HepG2 (cell line): Measurements from ENCODE around the gene ALS2. TPM values are rescaled to one million over a fixed set of nuclear protein-coding genes. Genes with fewer than 3 reads are reported as not detected.
A peak's percentile ranks its signal among the peaks of the same experiment; 100 is the strongest.

Source experiments
- ATAC-seq: fragments of 200-7000 bp; cut with Tn5 transposase; 3 replicates; pipeline ENCODE4 v1.9.1; 2020; ENCODE audit warnings: mild to moderate bottlenecking, moderate library complexity
- BruUV-seq: library from RNA; stranded (reverse); fragments of 400-500 nt; replicated peaks from 2 replicates; lab custom pipeline; 2021; lab: Mats Ljungman, UMichigan
- CTCF ChIA-PET: fragments of 300-600 bp; formaldehyde crosslinking; extraction: SDS; loops from one replicate; lab custom pipeline; 2021; ENCODE audit warnings: low total read pairs, inconsistent platforms, low intra/inter-chr PET ratio; lab: Yijun Ruan, JAX
- POLR2A ChIA-PET: fragments of 350-600 bp; sonication (Branson Sonifier 250); formaldehyde crosslinking; loops from one replicate; lab custom pipeline; 2020; ENCODE audit warnings: antibody characterized with exemption, inconsistent platforms; lab: Yijun Ruan, JAX
- DNase-seq: peaks from one replicate; pipeline ENCODE4 v3.0.0-alpha.2; 2015; ENCODE audit warnings: low spot score
- FAIRE-seq: peaks from 3 replicates; lab custom pipeline; 2011; peaks lifted over from hg19 to GRCh38; lab: Jason Lieb, UNC
- H2AFZ ChIP-seq: one replicate; pipeline ENCODE4 v1.6.1; 2011; ENCODE audit warnings: low read length, inconsistent platforms
- H3K27ac ChIP-seq: fragments of 300-600 bp; 3 replicates; pipeline ENCODE4 v1.8.0; 2011; ENCODE audit warnings: mixed run types, mild to moderate bottlenecking, mixed read lengths, low read length, inconsistent platforms; ENCODE audit not compliant: insufficient read depth; ENCODE audit errors: extremely low read length
- H3K27me3 ChIP-seq, 2 experiments: fragments of 200-600 bp in 1 of 2; 2 replicates in 1 of 2; 3 replicates in 1 of 2; pipeline versions ENCODE4 v1.6.0 to v1.8.0; 2011; ENCODE audit warnings: low read length in 2 of 2, mild to moderate bottlenecking in 2 of 2, moderate library complexity in 2 of 2, inconsistent platforms in 1 of 2; ENCODE audit not compliant: insufficient read depth in 2 of 2, control insufficient read depth in 1 of 2
- H3K36me3 ChIP-seq, 2 experiments: fragments of 200-600 bp in 1 of 2; replicated peaks in 1 of 2; 2 replicates in 1 of 2; 3 replicates in 1 of 2; pipeline versions ENCODE4 v1.5.1 to v1.8.0; 2011; ENCODE audit warnings: low read length in 2 of 2, inconsistent platforms in 1 of 2; ENCODE audit not compliant: insufficient read depth in 2 of 2, control insufficient read depth in 1 of 2
- H3K4me1 ChIP-seq: 2 replicates; pipeline ENCODE4 v1.5.1; 2012; ENCODE audit warnings: low read length, inconsistent platforms; ENCODE audit not compliant: insufficient read depth
- H3K4me2 ChIP-seq: 2 replicates; pipeline ENCODE4 v1.6.0; 2011; ENCODE audit warnings: low read depth, low read length, inconsistent platforms
- H3K4me3 ChIP-seq, 3 experiments: fragments of 200-600 bp in 1 of 3; sonication (generic), shearing (Covaris generic) in 1 of 3; replicated peaks in 1 of 3; 2 replicates each; pipeline ENCODE4 v1.5.1; 2011 to 2016; ENCODE audit warnings: low read length in 3 of 3, inconsistent platforms in 2 of 3, low read depth in 2 of 3, mild to moderate bottlenecking in 2 of 3, control low read depth in 1 of 3, mixed read lengths in 1 of 3; ENCODE audit not compliant: insufficient read depth in 1 of 3
- H3K79me2 ChIP-seq: one replicate; pipeline ENCODE4 v1.6.1; 2011; ENCODE audit warnings: low read length, inconsistent platforms; ENCODE audit not compliant: insufficient read depth
- H3K9ac ChIP-seq: 2 replicates; pipeline ENCODE4 v1.6.0; 2011; ENCODE audit warnings: mild to moderate bottlenecking, low read depth, low read length, inconsistent platforms; ENCODE audit not compliant: insufficient read depth
- H3K9me3 ChIP-seq: 2 replicates; pipeline ENCODE4 v1.5.1; 2012; ENCODE audit warnings: mild to moderate bottlenecking, low read length
- H4K20me1 ChIP-seq: 2 replicates; pipeline ENCODE4 v1.6.0; 2011; ENCODE audit warnings: inconsistent platforms, mild to moderate bottlenecking, low read length, moderate library complexity; ENCODE audit not compliant: insufficient read depth
- ATRX ChIP-seq: sonication (generic); formaldehyde crosslinking; IDR thresholded peaks from 2 replicates; pipeline ENCODE4 v1.4.0; 2020; ENCODE audit warnings: missing genetic modification reagents, borderline replicate concordance
- HNF1B ChIP-seq: sonication (generic); formaldehyde crosslinking; IDR thresholded peaks from 2 replicates; pipeline ENCODE4 v1.5.1; 2020; ENCODE audit warnings: mild to moderate bottlenecking, moderate library complexity, missing genetic modification reagents
- MXD3 ChIP-seq: IDR thresholded peaks from 2 replicates; pipeline ENCODE4 v1.6.1; 2016; ENCODE audit warnings: mild to moderate bottlenecking, missing biosample characterization, missing genetic modification reagents
- RFX1 ChIP-seq: fragments of 450-650 bp; IDR thresholded peaks from 2 replicates; pipeline ENCODE4 v1.6.1; 2017
- ZBTB25 ChIP-seq: IDR thresholded peaks from 2 replicates; pipeline ENCODE4 v1.6.1; 2018; ENCODE audit warnings: missing genetic modification reagents
- ZNF703 ChIP-seq: sonication (generic); formaldehyde crosslinking; IDR thresholded peaks from 2 replicates; pipeline ENCODE4 v1.5.1; 2020; ENCODE audit warnings: missing genetic modification reagents, mild to moderate bottlenecking, moderate library complexity, borderline replicate concordance
- WGBS: methylation state at CpG from one replicate; pipeline ENCODE4 v1.1.6; 2017; ENCODE audit warnings: low lambda C conversion rate; 5-methylcytosine and 5-hydroxymethylcytosine counted together
- in situ Hi-C: cut with HindIII; loops from 2 replicates; pipeline ENCODE4 v1.10.0; 2017; ENCODE audit warnings: low pct_unique_long_range_greater_than_20kb; ENCODE audit not compliant: extremely low pct_ligation_motif_present
- intact Hi-C: fragments of 100-400 bp; cut with micrococcal nuclease; formaldehyde crosslinking; loops from one replicate; pipeline ENCODE4 v1.10.0; 2022; ENCODE audit not compliant: unreplicated experiment
- polyA plus RNA-seq, 8 experiments: library from polyadenylated mRNA; depleted of rRNA in 3 of 8; stranded (reverse) in 7 of 8; unstranded in 1 of 8; fragments of >200 nt; fragmentation: Illumina TruSeq in 4 of 8; extraction: Trizol in 4 of 8; gene quantifications; 2 replicates each; pipeline versions ENCODE4 v1.2.1 to v1.2.3, GENCODE V29; 2011 to 2016; ENCODE audit warnings: low read depth in 4 of 8, missing spikeins in 1 of 8, mixed read lengths in 1 of 8; ENCODE audit not compliant: insufficient read depth in 1 of 8
- total RNA-seq, 5 experiments: library from RNA; depleted of rRNA; stranded (reverse); fragments of >200 nt; fragmentation: Illumina TruSeq; extraction: Trizol; gene quantifications; 2 replicates each; pipeline ENCODE4 v1.2.3, GENCODE V29; 2016; ENCODE audit warnings: low read depth in 1 of 5
- TF ChIP-seq, protein P1 (sequence below): sonication (generic); formaldehyde crosslinking; IDR thresholded peaks from 2 replicates; pipeline ENCODE4 v1.4.0; 2020; ENCODE audit warnings: mild to moderate bottlenecking, missing genetic modification reagents, borderline replicate concordance

The ALS2 gene
- total and polyA plus RNA-seq, 2 of the 13 experiments (the other 11 are each of a cell fraction or from before 2014, with no cell fraction given) = 12.7 to 19.3 TPM

DNA sequence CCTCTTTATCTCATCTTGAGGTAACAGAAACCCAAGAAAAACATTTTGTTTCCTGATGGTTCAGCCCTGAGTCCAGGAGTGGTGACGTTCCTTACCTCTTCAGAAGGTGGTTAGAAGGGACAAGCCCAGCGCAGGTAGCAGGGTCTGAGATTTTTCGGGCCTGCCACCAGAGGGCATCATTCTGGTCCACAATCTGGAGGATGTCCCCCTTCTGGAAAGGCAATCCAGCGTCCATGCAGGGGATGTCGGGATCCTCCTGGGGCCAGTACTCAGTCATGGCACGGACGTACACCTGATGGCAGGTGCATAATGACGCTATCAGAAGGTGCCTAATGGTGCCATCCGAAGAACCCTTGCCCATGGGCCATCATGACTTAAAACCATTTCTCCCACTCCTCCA is 100.0 kb downstream of the ALS2 start (continued):
- TF ChIP-seq MXD3 (CRISPR knock-in tag) (no peak), RFX1 (no peak), HNF1B (CRISPR knock-in tag) (no peak), ZBTB25 (CRISPR knock-in tag) (no peak), ZNF703 (CRISPR knock-in tag) (no peak)
- TF ChIP-seq, protein P1, sequence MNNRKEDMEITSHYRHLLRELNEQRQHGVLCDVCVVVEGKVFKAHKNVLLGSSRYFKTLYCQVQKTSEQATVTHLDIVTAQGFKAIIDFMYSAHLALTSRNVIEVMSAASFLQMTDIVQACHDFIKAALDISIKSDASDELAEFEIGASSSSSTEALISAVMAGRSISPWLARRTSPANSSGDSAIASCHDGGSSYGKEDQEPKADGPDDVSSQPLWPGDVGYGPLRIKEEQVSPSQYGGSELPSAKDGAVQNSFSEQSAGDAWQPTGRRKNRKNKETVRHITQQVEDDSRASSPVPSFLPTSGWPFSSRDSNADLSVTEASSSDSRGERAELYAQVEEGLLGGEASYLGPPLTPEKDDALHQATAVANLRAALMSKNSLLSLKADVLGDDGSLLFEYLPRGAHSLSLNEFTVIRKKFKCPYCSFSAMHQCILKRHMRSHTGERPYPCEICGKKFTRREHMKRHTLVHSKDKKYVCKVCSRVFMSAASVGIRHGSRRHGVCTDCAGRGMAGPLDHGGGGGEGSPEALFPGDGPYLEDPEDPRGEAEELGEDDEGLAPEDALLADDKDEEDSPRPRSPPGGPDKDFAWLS (CRISPR knock-in tag) = 0 out of 2 replicates have a peak, but pooled peaks have one; percentile 52

DNA sequence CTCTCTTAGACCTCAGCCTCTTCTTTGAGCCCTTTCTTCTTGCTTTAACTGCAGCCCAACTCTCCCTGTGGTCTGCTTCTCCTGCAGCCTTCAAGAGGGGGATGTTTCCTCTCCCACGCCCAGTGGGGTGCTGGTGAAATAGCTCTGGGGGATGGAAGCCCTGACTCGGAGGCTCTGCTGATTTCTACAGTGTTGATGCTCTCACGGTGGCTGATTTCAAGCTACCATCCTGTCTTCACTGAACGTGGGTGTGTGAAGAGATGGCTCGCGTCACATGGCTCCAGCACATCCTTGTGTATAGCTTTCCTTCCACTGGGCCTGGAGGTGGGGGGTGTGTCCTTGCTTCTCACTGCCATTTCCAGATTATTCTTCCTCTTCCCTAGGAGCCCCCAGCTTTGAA is 102.3 kb downstream of the ALS2 start:
- no peak overlapping the region for H3K4me2 ChIP-seq
- intact Hi-C loops (no loop called here), in situ Hi-C loops (no loop called here)
- 34% methylated on average over 6 of the region's 6 CpGs for WGBS
- no peaks in the 10 kb centered on the region for H3K4me1 ChIP-seq
- H3K27me3 ChIP-seq = peaks cover 0 to 21% of the 10 kb centered on the region in 2 experiments; a peak in 3 of 5 replicates
- no peak overlapping the region for H2AFZ ChIP-seq
- BruUV-seq = no TSS peak
- H3K4me3 ChIP-seq = no peak overlapping the region
- no peak overlapping the region for H3K9ac ChIP-seq
- TF ChIP-seq ATRX (CRISPR knock-in tag) = no peak
- no peak for ATAC-seq
- POLR2A ChIA-PET = no interaction called here
- no peak overlapping the region for H3K27ac ChIP-seq
- FAIRE-seq = no peak
- no peaks in the 10 kb centered on the region for H4K20me1 ChIP-seq
- CTCF ChIA-PET = no interaction called here
- H3K79me2 ChIP-seq = no peaks in the 10 kb centered on the region
- H3K9me3 ChIP-seq = no peaks in the 10 kb centered on the region
- no peaks in the 10 kb centered on the region for H3K36me3 ChIP-seq
- DNase-seq = no peak
